Right hindlimb (tissue), 1 donor: ENCODE results near the gene EDIL3.
"Not testable (repeated sequence)": the region's sequence is repeated elsewhere in the genome, so short reads cannot be mapped to it uniquely, and the experiment has no call there.

ENCODE experiments used
- DNase-seq: peaks from one replicate; pipeline ENCODE4 v3.0.0-alpha.2; 2018

Gene EDIL3

DNA sequence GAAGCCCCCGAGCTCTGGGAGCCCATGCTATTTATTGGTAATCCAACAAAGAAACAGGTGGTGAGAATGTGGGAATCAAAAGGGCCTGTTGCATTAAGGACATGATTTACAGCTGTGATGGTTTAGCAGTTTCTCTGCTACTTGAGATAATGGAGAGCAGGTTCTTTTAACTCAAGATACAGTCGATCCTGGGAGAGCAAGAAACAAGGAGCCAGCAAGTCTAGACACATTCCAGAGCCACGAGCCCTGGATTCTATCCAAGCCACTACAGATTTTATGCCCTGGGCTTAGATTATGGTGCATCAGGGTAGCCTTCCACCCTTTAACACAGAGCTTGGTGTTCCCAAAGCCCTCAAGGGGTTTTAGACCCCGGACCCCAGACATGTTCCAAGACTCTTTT is 87.0 kb downstream of the EDIL3 start:
- DNase-seq, result not testable (repeated sequence)

- DNase-seq, result no peak
Observed at GRCh38 chr5:84292788-84293653, 91.7 kb downstream of the EDIL3 start.

DNA sequence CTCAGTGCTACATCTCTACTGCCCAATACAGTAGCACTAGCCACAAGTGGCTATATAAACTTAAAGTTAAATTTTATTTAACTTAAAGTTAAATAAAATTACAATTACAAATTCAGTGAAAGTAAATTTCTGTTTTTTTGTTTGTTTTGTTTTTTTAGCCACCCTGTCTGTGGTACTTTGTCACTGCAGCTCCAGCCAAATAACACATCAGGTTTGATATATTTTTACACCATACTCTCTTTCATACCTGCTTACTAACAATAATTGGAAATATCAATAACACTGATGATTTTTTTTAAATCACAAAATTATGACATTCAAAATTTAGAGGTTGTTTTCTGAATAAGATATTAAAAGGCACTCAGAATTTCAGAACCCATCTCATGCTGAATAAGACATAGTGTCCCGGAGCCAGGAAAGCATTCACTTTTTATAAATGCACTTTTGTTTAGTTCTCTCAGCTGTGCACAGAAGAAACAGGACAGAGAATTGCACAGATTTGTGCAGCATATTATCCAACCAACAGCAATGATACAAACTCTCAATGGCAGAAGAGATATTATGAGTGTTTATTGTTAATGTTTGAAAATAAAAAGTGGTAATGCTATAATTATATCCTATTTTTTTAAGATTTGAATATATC is 92.6 kb downstream of the EDIL3 start:
- DNase-seq, result no peak

DNA sequence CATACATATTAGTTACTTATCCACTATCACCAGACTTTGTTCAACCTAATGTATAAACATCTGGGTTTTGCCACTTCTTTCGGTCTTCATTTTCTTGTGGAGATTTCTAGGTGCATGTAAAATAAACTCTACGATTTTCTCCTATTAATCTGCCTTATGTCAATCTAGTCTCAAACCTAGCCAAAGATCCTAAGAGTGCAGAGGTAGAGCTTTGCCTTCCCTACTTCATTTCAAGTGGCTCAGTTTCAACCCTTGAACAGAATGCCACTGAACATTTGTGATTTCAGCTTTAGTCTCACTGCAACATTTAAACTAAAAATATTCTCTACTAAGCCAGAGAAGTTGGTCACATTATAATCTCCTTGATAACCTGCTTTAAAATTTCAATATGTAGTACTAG is 94.0 kb downstream of the EDIL3 start:
- no peak for DNase-seq

GRCh38 chr5:84290161-84290560 is 94.5 kb downstream of the EDIL3 start:
- no peak for DNase-seq

GRCh38 chr5:84287951-84288350 is 96.7 kb downstream of the EDIL3 start:
- no peak for DNase-seq

DNA sequence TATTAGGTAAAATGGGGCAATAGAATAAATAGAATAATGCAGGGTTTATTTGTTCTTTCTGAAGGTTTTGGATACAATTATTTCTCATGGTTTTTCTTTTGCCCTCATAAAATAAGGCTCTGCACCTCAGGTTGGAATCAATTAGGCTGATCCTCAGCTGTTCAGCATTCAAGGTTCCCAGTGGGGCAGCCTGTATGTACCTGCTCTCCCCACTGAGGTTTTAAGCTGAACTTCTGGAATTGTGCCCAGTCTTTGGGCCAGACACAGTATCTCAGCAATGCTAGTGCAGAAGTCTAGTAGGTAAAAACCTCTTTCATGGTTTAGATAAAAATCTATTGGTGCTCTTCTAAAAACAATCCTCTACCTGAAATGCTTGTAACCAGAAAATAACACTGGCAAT is 98.0 kb downstream of the EDIL3 start:
- DNase-seq, result no peak

DNA sequence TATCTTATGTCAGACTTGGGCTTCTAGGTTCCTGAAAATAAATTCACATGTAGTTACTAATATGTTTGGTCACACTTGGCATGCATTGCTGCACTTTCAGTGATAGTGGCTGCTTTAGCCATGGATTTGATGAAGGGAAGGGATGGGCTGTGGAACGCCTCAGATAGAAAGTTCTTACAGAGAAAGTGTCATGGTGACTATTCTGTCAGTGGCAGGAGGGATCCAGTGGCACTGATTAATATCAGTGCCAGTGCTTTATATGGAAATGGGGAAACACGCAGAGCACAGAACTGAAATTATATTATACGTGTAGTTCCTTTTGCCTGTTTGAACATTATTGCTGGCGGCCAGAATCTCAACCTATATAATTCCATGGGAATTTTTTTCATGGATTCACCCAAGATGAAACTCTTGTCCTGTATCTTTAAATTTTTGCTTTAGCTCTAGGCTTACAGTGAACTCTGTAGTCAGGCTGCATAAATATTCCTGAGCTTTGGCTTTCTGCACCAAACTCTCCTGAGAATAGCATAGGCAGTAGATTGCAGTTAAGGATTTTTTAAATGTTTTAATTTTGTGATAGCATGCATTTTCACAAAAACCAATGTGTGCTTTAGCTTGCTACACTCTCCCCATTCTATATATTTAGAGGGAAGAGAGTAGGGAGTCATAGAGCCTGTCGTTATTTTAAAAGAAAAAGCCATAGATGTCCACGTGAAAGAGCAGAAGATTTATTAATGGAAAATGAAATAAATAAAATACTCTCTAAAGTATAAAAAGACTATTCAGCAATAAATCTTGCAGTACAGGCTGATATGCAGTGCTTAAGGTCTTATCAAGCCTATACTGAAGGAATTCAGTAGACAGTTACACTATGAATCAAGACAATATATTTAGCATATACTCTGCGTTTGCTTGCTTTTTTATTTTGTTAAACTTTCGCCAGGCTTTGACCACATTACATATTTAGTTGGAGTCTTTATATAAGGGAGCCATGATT is 98.7 kb downstream of the EDIL3 start:
- DNase-seq, result no peak

- DNase-seq, result no peak
Observed at GRCh38 chr5:84281383-84281782, 103.3 kb downstream of the EDIL3 start.

DNA sequence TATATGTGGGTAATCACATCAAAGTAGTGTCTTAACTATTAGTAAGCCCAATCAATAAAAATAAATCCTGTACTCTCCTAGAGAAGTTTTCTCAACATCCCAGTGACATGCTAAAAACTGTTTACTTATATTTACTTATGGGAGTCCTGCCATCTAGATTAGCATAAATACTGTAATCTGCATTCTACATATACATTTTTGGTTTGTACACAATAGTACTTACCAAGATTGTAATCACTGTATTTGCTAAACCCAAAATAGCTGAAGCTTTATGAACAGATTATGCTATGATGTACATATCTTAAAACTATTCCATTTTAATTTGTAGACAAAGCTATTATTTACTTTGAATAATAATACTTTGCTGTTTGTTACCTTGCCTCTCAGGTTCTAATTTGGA is 105.4 kb downstream of the EDIL3 start:
- no peak for DNase-seq

DNA sequence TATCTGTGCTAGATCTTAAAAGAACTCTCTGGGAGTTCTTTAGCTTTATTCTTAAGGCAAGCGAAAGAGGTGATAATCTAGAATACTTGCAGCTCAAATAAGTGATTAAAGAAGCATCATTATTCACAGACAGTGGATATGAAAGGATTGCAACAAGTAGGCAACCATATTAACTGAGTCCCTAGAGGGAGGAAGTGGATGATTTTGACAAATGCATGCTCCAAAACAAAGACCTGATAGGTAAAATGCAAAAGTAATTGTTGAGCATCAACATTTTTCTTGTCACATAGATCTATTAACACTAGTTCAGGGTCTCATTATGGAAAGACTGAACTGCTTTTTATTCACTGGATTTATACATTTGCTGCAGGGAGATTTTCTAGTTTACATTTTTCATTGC is 109.1 kb downstream of the EDIL3 start:
- DNase-seq, result no peak

DNA sequence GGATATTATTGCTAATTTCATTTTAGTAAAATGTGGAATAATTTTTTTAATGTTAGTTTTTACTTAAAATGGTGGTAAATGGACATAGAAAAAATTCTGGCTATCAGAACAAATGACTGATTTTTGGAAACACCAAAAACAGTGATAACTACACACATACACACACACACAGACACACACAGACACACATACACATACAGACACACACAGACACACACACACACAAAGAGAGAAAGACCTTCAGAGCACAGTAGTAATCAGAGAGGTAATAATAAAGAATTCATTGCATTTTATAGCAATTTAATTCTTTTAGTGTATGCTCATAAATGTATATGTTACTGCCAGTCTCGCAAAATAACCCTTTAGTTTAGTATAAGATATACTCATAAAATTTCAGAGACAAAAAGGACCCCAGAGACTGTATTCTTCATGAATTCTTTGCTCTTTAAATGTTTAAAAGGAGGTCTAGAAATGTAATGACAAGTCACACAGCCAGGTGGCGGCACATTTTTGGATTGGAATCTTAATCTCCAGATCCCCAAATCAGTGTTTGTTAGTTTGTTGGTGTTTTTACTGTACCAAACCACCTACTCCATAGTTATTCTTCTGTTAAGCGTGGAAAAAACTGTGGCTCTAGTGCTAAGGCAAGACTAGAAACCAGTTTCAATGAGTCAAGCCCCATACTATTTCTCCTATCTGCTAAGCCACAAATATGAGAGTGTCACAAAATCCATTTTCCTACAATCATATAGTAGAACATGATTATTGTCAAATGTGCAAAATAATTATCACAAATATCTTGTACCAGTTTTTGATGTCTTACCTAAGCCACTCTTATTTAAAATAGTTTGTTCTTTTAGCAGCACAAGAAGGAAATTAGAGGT is 109.9 kb downstream of the EDIL3 start:
- peak; percentile 24 for DNase-seq

DNA sequence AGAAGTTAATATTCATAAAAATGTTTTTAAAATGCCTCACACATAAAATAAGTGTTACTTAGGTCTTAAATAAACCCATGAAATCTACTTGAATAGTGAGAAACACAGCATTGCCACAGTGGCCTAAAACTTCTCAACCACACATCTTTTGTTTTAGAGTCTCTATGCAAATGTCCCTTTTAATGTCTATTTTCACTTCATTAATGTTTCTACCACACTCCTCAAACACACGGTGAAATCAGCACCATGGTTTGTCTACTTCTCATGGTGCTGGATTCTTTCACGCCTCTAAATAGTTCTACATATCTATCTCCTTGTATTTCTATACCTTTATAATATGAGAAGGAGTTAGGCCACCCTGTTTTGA is 111.2 kb downstream of the EDIL3 start:
- no peak for DNase-seq

DNA sequence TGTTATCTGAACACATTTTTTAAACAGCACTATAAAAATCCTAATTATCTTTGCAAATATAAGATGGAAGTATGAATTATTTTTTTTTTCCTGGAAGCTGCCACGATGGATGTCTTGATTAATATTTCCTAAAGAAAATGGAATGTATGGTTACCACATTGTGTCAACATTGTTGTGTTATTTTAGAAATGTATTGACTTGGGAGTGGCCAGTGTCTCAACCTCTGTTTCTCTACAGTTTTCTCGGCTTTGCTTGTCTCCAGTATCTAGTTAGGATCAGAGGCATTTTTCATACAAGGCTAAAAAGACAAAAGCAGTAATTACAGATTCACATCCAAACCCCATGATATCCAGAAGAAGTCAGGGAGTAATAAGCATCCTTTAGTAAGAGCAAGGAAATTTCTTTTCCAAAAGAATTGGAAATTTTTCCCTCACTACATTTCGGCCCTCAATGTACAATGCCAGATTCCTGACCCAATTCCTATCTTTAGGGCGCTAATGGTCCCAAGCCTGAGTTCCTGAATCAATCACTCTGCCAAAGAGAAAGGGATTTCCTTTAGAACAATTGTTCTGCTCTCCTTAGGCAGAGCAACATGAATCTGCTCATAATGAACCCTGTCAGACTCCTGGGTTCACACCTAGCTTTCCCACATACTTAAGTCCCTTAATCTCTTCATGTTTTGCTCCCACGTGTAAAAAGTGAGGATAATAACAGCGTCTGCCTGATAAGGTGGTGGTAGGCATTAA is 111.7 kb downstream of the EDIL3 start:
- no peak for DNase-seq

GRCh38 chr5:84265739-84266550 is 118.7 kb downstream of the EDIL3 start:
- DNase-seq, result no peak

GRCh38 chr5:84265130-84265529 is 119.5 kb downstream of the EDIL3 start:
- DNase-seq, result no peak

- DNase-seq, result no peak
Observed at GRCh38 chr5:84260939-84261338, 123.7 kb downstream of the EDIL3 start.

DNA sequence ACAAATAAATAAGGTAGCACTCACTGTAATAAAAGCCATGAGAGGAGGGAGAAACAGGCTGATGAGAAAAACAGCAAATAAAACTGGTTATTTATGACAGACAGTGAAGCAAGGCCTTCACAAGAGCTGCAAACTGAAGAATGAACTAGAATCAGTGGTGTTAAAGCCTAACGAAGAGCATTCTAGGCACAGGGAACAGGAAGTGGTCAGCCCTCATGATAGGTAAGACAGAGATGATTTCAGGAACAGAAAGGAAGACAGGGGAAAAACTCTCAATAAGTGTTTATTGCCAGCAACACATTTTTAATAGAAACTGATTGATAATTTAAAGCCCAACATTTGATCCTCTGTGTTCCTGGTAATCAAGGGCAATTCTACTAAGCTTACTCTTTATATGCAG is 124.5 kb downstream of the EDIL3 start:
- DNase-seq, result no peak

GRCh38 chr5:84259283-84260045 is 125.2 kb downstream of the EDIL3 start:
- DNase-seq, result no peak

DNA sequence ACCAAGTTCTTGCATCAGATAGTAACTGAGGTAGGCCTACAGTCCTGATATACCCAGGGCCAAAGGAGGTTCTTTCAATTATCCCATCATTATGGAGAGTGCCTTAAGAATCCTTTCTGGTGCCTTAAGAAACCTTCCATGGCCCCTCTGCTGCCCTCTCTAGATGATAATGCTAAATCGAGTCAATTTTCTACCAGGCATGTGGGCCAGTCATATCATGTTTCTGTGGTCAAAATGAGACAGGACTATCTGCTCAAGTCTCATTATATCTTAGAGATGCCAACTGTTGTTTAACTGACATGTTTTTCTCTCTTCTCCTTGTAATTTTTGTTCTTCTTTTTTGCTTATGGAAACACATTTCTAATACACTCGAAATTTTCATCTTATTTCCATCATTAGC is 127.6 kb downstream of the EDIL3 start:
- no peak for DNase-seq
